H9 (cell line): ENCODE results near the gene ADAMTS8. TPM values are rescaled to one million over a fixed set of nuclear protein-coding genes. Genes with fewer than 3 reads are reported as not detected.

Experiments used
- DNase-seq: peaks from one replicate; pipeline ENCODE4 v3.0.0-alpha.2; 2017
- H2AFZ ChIP-seq: one replicate; pipeline ENCODE4 v1.6.1; 2013; ENCODE audit warnings: mild to moderate bottlenecking, low read length, control low read depth, moderate library complexity
- H2AK5ac ChIP-seq: 2 replicates; pipeline ENCODE4 v1.6.1; 2013; ENCODE audit warnings: low read length, control low read depth, mixed read lengths; ENCODE audit not compliant: insufficient read length
- H2BK120ac ChIP-seq: one replicate; pipeline ENCODE4 v1.6.1; 2013; ENCODE audit warnings: low read depth, mild to moderate bottlenecking, low read length, control low read depth, inconsistent platforms; ENCODE audit not compliant: poor library complexity, severe bottlenecking
- H2BK12ac ChIP-seq: 2 replicates; pipeline ENCODE4 v1.6.1; 2013; ENCODE audit warnings: low read length, control low read depth, mixed read lengths, low read depth; ENCODE audit not compliant: insufficient read length
- H2BK15ac ChIP-seq: 2 replicates; pipeline ENCODE4 v1.6.1; 2013; ENCODE audit warnings: low read depth, low read length, control low read depth
- H2BK20ac ChIP-seq: one replicate; pipeline ENCODE4 v1.6.1; 2013; ENCODE audit warnings: low read depth, mild to moderate bottlenecking, low read length, control low read depth, inconsistent platforms; ENCODE audit not compliant: poor library complexity, severe bottlenecking
- H2BK5ac ChIP-seq: 2 replicates; pipeline ENCODE4 v1.6.1; 2013; ENCODE audit warnings: low read length, control low read depth, mixed read lengths; ENCODE audit not compliant: insufficient read length
- H3K14ac ChIP-seq: 2 replicates; pipeline ENCODE4 v1.6.1; 2013; ENCODE audit warnings: low read length, control low read depth; ENCODE audit not compliant: insufficient read depth
- H3K18ac ChIP-seq: 2 replicates; pipeline ENCODE4 v1.6.1; 2013; ENCODE audit warnings: low read depth, mild to moderate bottlenecking, mixed read lengths, low read length, control low read depth; ENCODE audit not compliant: insufficient read length
- H3K23ac ChIP-seq: 2 replicates; pipeline ENCODE4 v1.6.1; 2013; ENCODE audit warnings: low read length, control low read depth, mixed read lengths, low read depth; ENCODE audit not compliant: insufficient read length
- H3K23me2 ChIP-seq: 2 replicates; pipeline ENCODE4 v1.6.1; 2013; ENCODE audit warnings: low read depth, mild to moderate bottlenecking, mixed read lengths, low read length, control low read depth; ENCODE audit not compliant: insufficient read length, poor library complexity, severe bottlenecking
- H3K27ac ChIP-seq: 2 replicates; pipeline ENCODE4 v1.5.1; 2013; ENCODE audit warnings: low read length, control low read depth, mixed read lengths, low read depth; ENCODE audit not compliant: insufficient read length
- H3K27me3 ChIP-seq: 2 replicates; pipeline ENCODE4 v1.6.1; 2013; ENCODE audit warnings: low read length, control low read depth, inconsistent platforms; ENCODE audit not compliant: insufficient read depth
- H3K4ac ChIP-seq: 2 replicates; pipeline ENCODE4 v1.6.1; 2013; ENCODE audit warnings: low read depth, mild to moderate bottlenecking, control low read depth, inconsistent platforms, low read length, moderate library complexity
- H3K4me1 ChIP-seq: 2 replicates; pipeline ENCODE4 v1.6.1; 2013; ENCODE audit warnings: low read length, control low read depth, inconsistent platforms; ENCODE audit not compliant: insufficient read depth
- H3K4me2 ChIP-seq: 2 replicates; pipeline ENCODE4 v1.6.1; 2013; ENCODE audit warnings: low read length, control low read depth, mixed read lengths; ENCODE audit not compliant: insufficient read length, insufficient read depth
- H3K56ac ChIP-seq: 2 replicates; pipeline ENCODE4 v1.6.1; 2013; ENCODE audit warnings: low read depth, mild to moderate bottlenecking, mixed read lengths, low read length, control low read depth; ENCODE audit not compliant: insufficient read length
- H3K79me1 ChIP-seq: 2 replicates; pipeline ENCODE4 v1.6.1; 2013; ENCODE audit warnings: low read depth, mild to moderate bottlenecking, moderate library complexity, low read length, control low read depth, inconsistent platforms; ENCODE audit not compliant: insufficient read depth, poor library complexity, severe bottlenecking
- H3K79me2 ChIP-seq: 2 replicates; pipeline ENCODE4 v1.6.1; 2013; ENCODE audit warnings: low read length, control low read depth, inconsistent platforms; ENCODE audit not compliant: insufficient read depth
- H3K9ac ChIP-seq: 2 replicates; pipeline ENCODE4 v1.6.1; 2013; ENCODE audit warnings: low read length, control low read depth, mixed read lengths; ENCODE audit not compliant: insufficient read length; ENCODE audit errors: extremely low read depth
- H3K9me3 ChIP-seq: one replicate; pipeline ENCODE4 v1.6.1; 2013; ENCODE audit warnings: low read depth, low read length, inconsistent platforms; ENCODE audit not compliant: control insufficient read depth
- H3T11ph ChIP-seq: one replicate; pipeline ENCODE4 v1.6.1; 2013; ENCODE audit warnings: mild to moderate bottlenecking, low read length, control low read depth, inconsistent platforms
- H4K20me1 ChIP-seq: one replicate; pipeline ENCODE4 v1.6.1; 2013; ENCODE audit not compliant: control insufficient read depth, insufficient read length, insufficient read depth
- H4K5ac ChIP-seq: 2 replicates; pipeline ENCODE4 v1.6.1; 2013; ENCODE audit warnings: low read depth, mild to moderate bottlenecking, mixed read lengths, low read length, control low read depth; ENCODE audit not compliant: insufficient read length
- H4K8ac ChIP-seq: replicated peaks from 2 replicates; pipeline ENCODE4 v1.6.1; 2013; ENCODE audit warnings: low read length, control low read depth, mixed read lengths, low read depth; ENCODE audit not compliant: insufficient read length
- H4K91ac ChIP-seq: 2 replicates; pipeline ENCODE4 v1.6.1; 2013; ENCODE audit warnings: low read depth, mild to moderate bottlenecking, moderate library complexity, mixed read lengths, low read length, control low read depth; ENCODE audit not compliant: insufficient read length
- H3K27ac Mint-ChIP-seq, 3 experiments: 2 replicates in 2 of 3; 3 replicates in 1 of 3; pipeline ENCODE4 v1.8.0; 2020 to 2021; ENCODE audit warnings: mixed read lengths in 3 of 3, mild to moderate bottlenecking in 1 of 3, moderate library complexity in 1 of 3
- H3K27me3 Mint-ChIP-seq: 2 replicates; pipeline ENCODE4 v1.8.0; 2021; ENCODE audit warnings: low read depth, mild to moderate bottlenecking, moderate library complexity, mixed read lengths
- H3K36me3 Mint-ChIP-seq, 3 experiments: 2 replicates in 2 of 3; 3 replicates in 1 of 3; pipeline ENCODE4 v1.8.0; 2020 to 2021; ENCODE audit warnings: low read depth in 3 of 3, mixed read lengths in 3 of 3; ENCODE audit not compliant: insufficient read depth in 1 of 3
- H3K4me1 Mint-ChIP-seq, 2 experiments: 2 replicates each; pipeline ENCODE4 v1.8.0; 2020; ENCODE audit warnings: mixed read lengths in 2 of 2
- H3K4me3 Mint-ChIP-seq, 2 experiments: 2 replicates in 1 of 2; 3 replicates in 1 of 2; pipeline ENCODE4 v1.8.0; 2020 to 2021; ENCODE audit warnings: mild to moderate bottlenecking in 2 of 2, mixed read lengths in 2 of 2, moderate library complexity in 1 of 2
- H3K9me3 Mint-ChIP-seq, 2 experiments: 2 replicates in 1 of 2; 3 replicates in 1 of 2; pipeline ENCODE4 v1.8.0; 2020; ENCODE audit warnings: mild to moderate bottlenecking in 2 of 2, mixed read lengths in 2 of 2, moderate library complexity in 1 of 2
- WGBS: extraction: QIAGEN DNeasy Blood & Tissue Kit; methylation state at CpG from one replicate; pipeline ENCODE4 v1.1.7; 2013; ENCODE audit warnings: missing lambda C conversion rate, low lambda C conversion rate, mixed read lengths; ENCODE audit not compliant: insufficient read length; ENCODE audit errors: extremely low coverage; 5-methylcytosine and 5-hydroxymethylcytosine counted together
- total RNA-seq: library from RNA; stranded (reverse); gene quantifications from 2 replicates; pipeline ENCODE4 v1.2.1, GENCODE V29; 2021
- TF ChIP-seq, protein P1 (sequence below): fragments of 200-600 bp; sonication (generic); conservative IDR thresholded peaks from 3 replicates; pipeline ENCODE4 v1.8.0; 2021; ENCODE audit warnings: antibody characterized with exemption, mild to moderate bottlenecking

ADAMTS8 gene
- total RNA-seq, 1 experiment from 2014 or later: 5.0 TPM

DNA sequence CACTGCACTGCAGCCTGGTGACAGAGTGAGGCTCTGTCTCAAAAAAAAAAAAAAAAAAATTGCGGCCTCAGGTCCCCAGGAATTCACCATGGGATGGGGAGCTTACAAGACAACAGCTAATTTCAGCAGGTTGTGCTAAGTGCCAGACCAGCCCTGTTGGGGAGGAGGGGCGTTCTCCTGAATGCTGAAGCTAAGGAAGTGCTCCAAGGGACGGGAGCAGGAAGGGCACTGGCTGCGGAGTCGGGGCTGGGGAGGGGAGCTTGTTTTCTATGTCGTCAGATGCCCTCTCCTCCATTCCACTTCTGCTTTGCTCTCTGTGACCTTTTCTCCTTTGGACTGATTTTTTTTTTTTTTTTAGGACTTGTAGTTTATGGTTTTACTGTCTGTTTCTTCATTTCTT is 24.5 kb upstream of the ADAMTS8 start:
- DNase-seq: peak; percentile 46

More for the DNA sequence above, 24.5 kb upstream of the ADAMTS8 start:
- H3K23ac ChIP-seq: no peak overlapping the region
- no peak overlapping the region for H2AFZ ChIP-seq
- H3K18ac ChIP-seq: no peak overlapping the region
- Mint-ChIP-seq H3K9me3 (peaks cover 2 to 4% of the 10 kb centered on the region in 2 experiments; a peak in 4 of 5 replicates), H3K4me3 (no peak overlapping the region), H3K4me1 (peaks cover 8 to 9% of the 10 kb centered on the region in 2 experiments), H3K36me3 (no peaks in the 10 kb centered on the region), H3K27ac (no peak overlapping the region), H3K27me3 (peaks cover 94% of the 10 kb centered on the region)
- TF ChIP-seq, protein P1, sequence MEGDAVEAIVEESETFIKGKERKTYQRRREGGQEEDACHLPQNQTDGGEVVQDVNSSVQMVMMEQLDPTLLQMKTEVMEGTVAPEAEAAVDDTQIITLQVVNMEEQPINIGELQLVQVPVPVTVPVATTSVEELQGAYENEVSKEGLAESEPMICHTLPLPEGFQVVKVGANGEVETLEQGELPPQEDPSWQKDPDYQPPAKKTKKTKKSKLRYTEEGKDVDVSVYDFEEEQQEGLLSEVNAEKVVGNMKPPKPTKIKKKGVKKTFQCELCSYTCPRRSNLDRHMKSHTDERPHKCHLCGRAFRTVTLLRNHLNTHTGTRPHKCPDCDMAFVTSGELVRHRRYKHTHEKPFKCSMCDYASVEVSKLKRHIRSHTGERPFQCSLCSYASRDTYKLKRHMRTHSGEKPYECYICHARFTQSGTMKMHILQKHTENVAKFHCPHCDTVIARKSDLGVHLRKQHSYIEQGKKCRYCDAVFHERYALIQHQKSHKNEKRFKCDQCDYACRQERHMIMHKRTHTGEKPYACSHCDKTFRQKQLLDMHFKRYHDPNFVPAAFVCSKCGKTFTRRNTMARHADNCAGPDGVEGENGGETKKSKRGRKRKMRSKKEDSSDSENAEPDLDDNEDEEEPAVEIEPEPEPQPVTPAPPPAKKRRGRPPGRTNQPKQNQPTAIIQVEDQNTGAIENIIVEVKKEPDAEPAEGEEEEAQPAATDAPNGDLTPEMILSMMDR: no peak
- H3K23me2 ChIP-seq: peaks cover 20% of the 10 kb centered on the region
- H3K4me2 ChIP-seq: no peak overlapping the region
- no peak overlapping the region for H2BK20ac ChIP-seq
- no peak overlapping the region for H2BK15ac ChIP-seq
- H2BK12ac ChIP-seq: no peak overlapping the region
- H3K79me2 ChIP-seq: no peaks in the 10 kb centered on the region
- H3K9me3 ChIP-seq: no peaks in the 10 kb centered on the region
- no peak overlapping the region for H3K56ac ChIP-seq
- H3T11ph ChIP-seq: no peak overlapping the region
- H3K4ac ChIP-seq: no peak overlapping the region
- H3K4me1 ChIP-seq: 0 out of 2 replicates have a peak, but pooled peaks cover 2% of the 10 kb centered on the region
- H4K5ac ChIP-seq: no peak overlapping the region
- no peak overlapping the region for H2BK120ac ChIP-seq
- peaks cover 18% of the 10 kb centered on the region; the same call in 1 of the 2 replicates for H3K27me3 ChIP-seq
- no peaks in the 10 kb centered on the region for H4K20me1 ChIP-seq
- H4K8ac ChIP-seq: no peak overlapping the region
- H2AK5ac ChIP-seq: no peak overlapping the region
- H2BK5ac ChIP-seq: no peak overlapping the region
- H3K9ac ChIP-seq: no peak overlapping the region
- H3K27ac ChIP-seq: no peak overlapping the region
- H4K91ac ChIP-seq: no peak overlapping the region
- no peaks in the 10 kb centered on the region for H3K79me1 ChIP-seq
- H3K14ac ChIP-seq: no peak overlapping the region
- no CpG with 5 or more reads among the region's 6 CpGs for WGBS
